Measurements from ENCODE around the gene NDST1. TPM values are rescaled to one million over a fixed set of nuclear protein-coding genes. Genes with fewer than 3 reads are reported as not detected.

NDST1 gene
- total and polyA plus RNA-seq, 2 donors (not counting 3 experiments of a cell fraction or from before 2014, with no cell fraction given) = 38.6 to 102 TPM

DNA sequence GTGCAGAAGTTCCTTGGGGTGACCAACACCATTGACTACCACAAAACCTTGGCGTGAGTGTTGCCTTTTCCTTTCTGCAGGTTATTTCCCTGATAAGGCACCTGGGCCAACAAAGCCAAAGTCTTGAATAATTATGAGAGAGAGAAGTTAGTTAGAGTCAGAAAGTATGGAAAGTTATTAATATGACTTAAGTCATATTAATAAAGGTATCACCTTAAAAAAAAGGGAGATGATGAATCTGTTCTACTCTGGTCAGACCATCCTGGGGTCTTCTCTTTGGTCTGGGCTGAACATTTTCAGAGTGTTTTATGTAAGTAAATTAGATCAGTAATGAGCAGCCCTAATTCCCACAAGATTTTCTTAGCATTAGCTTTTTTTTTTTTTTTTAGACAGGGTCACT is 41.8 kb downstream of the NDST1 start:
- Histone ChIP-seq H3K9me1 (replicated peaks; ENCODE audit: control insufficient read depth, extremely low read depth, insufficient read depth, low read length) (no peaks in the 10 kb centered on the region), H3K9me3 (replicated peaks; ENCODE audit: control insufficient read depth, insufficient read depth, low read length) (no peaks in the 10 kb centered on the region), H3K36me3 (ENCODE audit: control insufficient read depth in 2 of 2, extremely low read depth in 1 of 2, insufficient read depth in 2 of 2, low read length in 2 of 2) (peaks cover 14 to 41% of the 10 kb centered on the region in 2 experiments), H3K9ac (replicated peaks; ENCODE audit: extremely low read depth, insufficient read depth, low read length) (no peak overlapping the region), H2AFZ (ENCODE audit: low read depth, low read length) (no peak overlapping the region), H3K27me3 (ENCODE audit: control insufficient read depth in 2 of 2, insufficient read depth in 2 of 2, low read length in 2 of 2) (no peaks in the 10 kb centered on the region), H3K79me2 (ENCODE audit: control insufficient read depth, insufficient read depth, low read length) (no peaks in the 10 kb centered on the region), H3K27ac (ENCODE audit: insufficient read depth, low read depth, low read length) (no peak overlapping the region), H3K4me2 (ENCODE audit: insufficient read depth, low read length) (no peak overlapping the region), H3K4me3 (replicated peaks in 1 of 3; ENCODE audit: insufficient read depth in 1 of 3, low read depth in 1 of 3, low read length in 3 of 3) (no peak overlapping the region), H3K4me1 (ENCODE audit: control insufficient read depth, extremely low read depth, insufficient read depth, low read length) (no peaks in the 10 kb centered on the region), H4K20me1 (replicated peaks; ENCODE audit: control insufficient read depth, extremely low read depth, insufficient read depth, low read length) (no peaks in the 10 kb centered on the region)
- CTCF ChIA-PET = interaction anchor here (2.8 kb wide), 1 partner anchor 91 kb away, joined by 7 read pairs; no protein-coding TSS in a partner anchor
- intact Hi-C loops (cut with micrococcal nuclease) = no loop called here
- dilution Hi-C loops (cut with MboI; ENCODE audit: extremely low pct_ligation_motif_present, low sequenced_read_pairs) = no loop called here
- FAIRE-seq (no peak), DNase-seq (ENCODE audit: low read depth, low spot score) (no peak)
- no peak for TF ChIP-seq FOS (IDR thresholded peaks at IDR 0.05; ENCODE audit: borderline replicate concordance, insufficient read depth, low read length)
- no peak for TF ChIP-seq JUN (IDR thresholded peaks at IDR 0.05; ENCODE audit: borderline replicate concordance, insufficient read depth, insufficient read length, low read depth)
- TF ChIP-seq MYC (IDR thresholded peaks at IDR 0.05; ENCODE audit: low read depth, low read length) = no peak
- TF ChIP-seq, protein P1, sequence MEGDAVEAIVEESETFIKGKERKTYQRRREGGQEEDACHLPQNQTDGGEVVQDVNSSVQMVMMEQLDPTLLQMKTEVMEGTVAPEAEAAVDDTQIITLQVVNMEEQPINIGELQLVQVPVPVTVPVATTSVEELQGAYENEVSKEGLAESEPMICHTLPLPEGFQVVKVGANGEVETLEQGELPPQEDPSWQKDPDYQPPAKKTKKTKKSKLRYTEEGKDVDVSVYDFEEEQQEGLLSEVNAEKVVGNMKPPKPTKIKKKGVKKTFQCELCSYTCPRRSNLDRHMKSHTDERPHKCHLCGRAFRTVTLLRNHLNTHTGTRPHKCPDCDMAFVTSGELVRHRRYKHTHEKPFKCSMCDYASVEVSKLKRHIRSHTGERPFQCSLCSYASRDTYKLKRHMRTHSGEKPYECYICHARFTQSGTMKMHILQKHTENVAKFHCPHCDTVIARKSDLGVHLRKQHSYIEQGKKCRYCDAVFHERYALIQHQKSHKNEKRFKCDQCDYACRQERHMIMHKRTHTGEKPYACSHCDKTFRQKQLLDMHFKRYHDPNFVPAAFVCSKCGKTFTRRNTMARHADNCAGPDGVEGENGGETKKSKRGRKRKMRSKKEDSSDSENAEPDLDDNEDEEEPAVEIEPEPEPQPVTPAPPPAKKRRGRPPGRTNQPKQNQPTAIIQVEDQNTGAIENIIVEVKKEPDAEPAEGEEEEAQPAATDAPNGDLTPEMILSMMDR (IDR thresholded peaks at IDR 0.05; ENCODE audit: extremely low read depth in 1 of 2, insufficient read depth in 1 of 2, low read depth in 1 of 2, low read length in 2 of 2) = no peak
- BruUV-seq (replicated peaks) = no TSS peak
- POLR2A ChIA-PET = interaction anchor here (0.6 kb wide), 2 partner anchors 143 to 155 kb away, joined by 3 to 5 read pairs; no protein-coding TSS in a partner anchor

DNA sequence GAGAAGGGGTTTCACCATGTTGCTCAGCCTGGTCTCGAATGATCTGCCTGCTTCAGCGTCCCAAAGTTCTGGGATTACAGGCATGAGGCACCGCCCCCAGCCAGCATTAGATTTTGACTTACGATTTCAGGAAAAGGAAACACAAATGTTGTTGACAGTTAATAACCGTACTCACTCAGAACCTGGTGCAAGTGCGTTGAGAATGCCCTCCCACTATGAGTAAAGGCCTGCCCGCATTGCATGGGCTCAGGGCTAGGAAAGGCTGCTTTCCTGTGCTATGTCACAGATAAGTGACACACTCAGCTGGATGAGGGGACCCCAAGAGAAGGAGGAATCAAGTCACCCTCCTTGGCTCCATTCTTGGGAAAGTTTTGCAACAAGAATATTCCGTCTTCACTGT is 42.4 kb downstream of the NDST1 start:
- Histone ChIP-seq H3K9me3 (replicated peaks; ENCODE audit: control insufficient read depth, insufficient read depth, low read length) (no peaks in the 10 kb centered on the region), H3K27me3 (ENCODE audit: control insufficient read depth in 2 of 2, insufficient read depth in 2 of 2, low read length in 2 of 2) (no peaks in the 10 kb centered on the region), H3K36me3 (ENCODE audit: control insufficient read depth in 2 of 2, extremely low read depth in 1 of 2, insufficient read depth in 2 of 2, low read length in 2 of 2) (peaks cover 14 to 41% of the 10 kb centered on the region in 2 experiments), H2AFZ (ENCODE audit: low read depth, low read length) (no peak overlapping the region), H3K9me1 (replicated peaks; ENCODE audit: control insufficient read depth, extremely low read depth, insufficient read depth, low read length) (no peaks in the 10 kb centered on the region), H3K79me2 (ENCODE audit: control insufficient read depth, insufficient read depth, low read length) (no peaks in the 10 kb centered on the region), H4K20me1 (replicated peaks; ENCODE audit: control insufficient read depth, extremely low read depth, insufficient read depth, low read length) (no peaks in the 10 kb centered on the region), H3K4me1 (ENCODE audit: control insufficient read depth, extremely low read depth, insufficient read depth, low read length) (no peaks in the 10 kb centered on the region), H3K9ac (replicated peaks; ENCODE audit: extremely low read depth, insufficient read depth, low read length) (no peak overlapping the region), H3K27ac (ENCODE audit: insufficient read depth, low read depth, low read length) (no peak overlapping the region), H3K4me3 (replicated peaks in 1 of 3; ENCODE audit: insufficient read depth in 1 of 3, low read depth in 1 of 3, low read length in 3 of 3) (no peak overlapping the region), H3K4me2 (ENCODE audit: insufficient read depth, low read length) (no peak overlapping the region)
- CTCF ChIA-PET = no interaction called here
- DNase-seq (ENCODE audit: low read depth, low spot score) (no peak), FAIRE-seq (no peak)
- intact Hi-C loops (cut with micrococcal nuclease) (no loop called here), dilution Hi-C loops (cut with MboI; ENCODE audit: extremely low pct_ligation_motif_present, low sequenced_read_pairs) (no loop called here)
- TF ChIP-seq GATA2 (IDR thresholded peaks at IDR 0.05; ENCODE audit: insufficient read depth, insufficient read length, low read depth, low read length) (no peak), JUN (IDR thresholded peaks at IDR 0.05; ENCODE audit: borderline replicate concordance, insufficient read depth, insufficient read length, low read depth) (no peak), EZH2 (IDR thresholded peaks at IDR 0.05; ENCODE audit: borderline replicate concordance, low read depth, low read length, severe bottlenecking) (no peak), POLR2A (IDR thresholded peaks at IDR 0.05; ENCODE audit: low read depth, low read length) (no peak), POLR2AphosphoS5 (IDR thresholded peaks at IDR 0.05; ENCODE audit: insufficient read depth, low read depth, low read length) (no peak), MYC (IDR thresholded peaks at IDR 0.05; ENCODE audit: low read depth, low read length) (no peak), FOS (IDR thresholded peaks at IDR 0.05; ENCODE audit: borderline replicate concordance, insufficient read depth, low read length) (no peak)
- TF ChIP-seq, protein P2, sequence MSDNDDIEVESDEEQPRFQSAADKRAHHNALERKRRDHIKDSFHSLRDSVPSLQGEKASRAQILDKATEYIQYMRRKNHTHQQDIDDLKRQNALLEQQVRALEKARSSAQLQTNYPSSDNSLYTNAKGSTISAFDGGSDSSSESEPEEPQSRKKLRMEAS (IDR thresholded peaks at IDR 0.05; ENCODE audit: insufficient read depth, insufficient read length) = no peak
- TF ChIP-seq, protein P1 (IDR thresholded peaks at IDR 0.05; ENCODE audit: extremely low read depth in 1 of 2, insufficient read depth in 1 of 2, low read depth in 1 of 2, low read length in 2 of 2) = no peak
- no TSS peak for BruUV-seq (replicated peaks)
- POLR2A ChIA-PET = no interaction called here

Data from endothelial cell of umbilical vein (primary cell).